Coronary artery (tissue), 2 donors: ENCODE measurements around the gene SORCS1.

Experiments used
- DNase-seq: peaks from one replicate; pipeline ENCODE4 v3.0.0-alpha.2; 2017; ENCODE audit warnings: low spot score
- H3K27ac ChIP-seq, 2 donors: fragments of 200-600 bp; sonication (generic); one replicate each; pipeline ENCODE4 v1.5.1; 2016 to 2019
- H3K4me3 ChIP-seq: fragments of 200-600 bp; sonication (generic); 2 replicates; pipeline ENCODE4 v1.5.1; 2016; ENCODE audit warnings: mild to moderate bottlenecking, moderate library complexity
- TF ChIP-seq, protein P1 (sequence below): fragments of 200-600 bp; sonication (generic); IDR thresholded peaks from one replicate; pipeline ENCODE4 v1.5.1; 2019; ENCODE audit warnings: antibody characterized with exemption

The SORCS1 gene

DNA sequence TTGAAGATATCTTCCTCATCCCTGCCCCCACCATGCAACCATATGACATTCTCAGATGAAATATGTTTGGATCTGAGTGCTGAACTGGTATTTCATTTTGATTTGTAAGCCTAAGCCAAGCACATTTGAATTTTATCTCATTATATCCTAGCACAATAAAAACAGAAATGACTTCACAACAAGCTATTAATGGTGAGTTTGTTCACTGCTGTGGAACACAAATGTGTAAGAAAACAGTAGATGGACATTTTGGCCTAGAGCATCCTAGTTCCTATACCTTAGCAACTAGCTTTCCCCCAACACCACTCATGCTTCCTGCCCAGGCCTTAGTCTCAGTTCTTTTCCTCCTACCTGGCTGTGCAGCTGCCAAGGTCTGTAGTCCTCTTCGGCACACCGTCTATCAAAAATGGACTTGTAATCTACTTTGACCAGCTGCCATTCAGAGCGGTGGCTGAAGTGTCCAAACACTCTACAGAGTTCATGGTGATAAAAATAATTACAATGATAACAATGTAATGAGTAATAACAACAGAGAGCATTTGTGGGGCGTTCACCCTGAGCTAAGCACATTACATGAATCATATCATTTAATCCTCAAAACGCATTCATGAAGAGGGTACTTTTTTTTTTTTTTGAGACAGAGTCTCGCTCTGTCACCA lies 491.9 kb downstream of the SORCS1 start:
- no peak for DNase-seq
- TF ChIP-seq, protein P1, sequence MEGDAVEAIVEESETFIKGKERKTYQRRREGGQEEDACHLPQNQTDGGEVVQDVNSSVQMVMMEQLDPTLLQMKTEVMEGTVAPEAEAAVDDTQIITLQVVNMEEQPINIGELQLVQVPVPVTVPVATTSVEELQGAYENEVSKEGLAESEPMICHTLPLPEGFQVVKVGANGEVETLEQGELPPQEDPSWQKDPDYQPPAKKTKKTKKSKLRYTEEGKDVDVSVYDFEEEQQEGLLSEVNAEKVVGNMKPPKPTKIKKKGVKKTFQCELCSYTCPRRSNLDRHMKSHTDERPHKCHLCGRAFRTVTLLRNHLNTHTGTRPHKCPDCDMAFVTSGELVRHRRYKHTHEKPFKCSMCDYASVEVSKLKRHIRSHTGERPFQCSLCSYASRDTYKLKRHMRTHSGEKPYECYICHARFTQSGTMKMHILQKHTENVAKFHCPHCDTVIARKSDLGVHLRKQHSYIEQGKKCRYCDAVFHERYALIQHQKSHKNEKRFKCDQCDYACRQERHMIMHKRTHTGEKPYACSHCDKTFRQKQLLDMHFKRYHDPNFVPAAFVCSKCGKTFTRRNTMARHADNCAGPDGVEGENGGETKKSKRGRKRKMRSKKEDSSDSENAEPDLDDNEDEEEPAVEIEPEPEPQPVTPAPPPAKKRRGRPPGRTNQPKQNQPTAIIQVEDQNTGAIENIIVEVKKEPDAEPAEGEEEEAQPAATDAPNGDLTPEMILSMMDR = no peak
- Histone ChIP-seq H3K4me3 (no peak overlapping the region), H3K27ac (no peak overlapping the region)

DNA sequence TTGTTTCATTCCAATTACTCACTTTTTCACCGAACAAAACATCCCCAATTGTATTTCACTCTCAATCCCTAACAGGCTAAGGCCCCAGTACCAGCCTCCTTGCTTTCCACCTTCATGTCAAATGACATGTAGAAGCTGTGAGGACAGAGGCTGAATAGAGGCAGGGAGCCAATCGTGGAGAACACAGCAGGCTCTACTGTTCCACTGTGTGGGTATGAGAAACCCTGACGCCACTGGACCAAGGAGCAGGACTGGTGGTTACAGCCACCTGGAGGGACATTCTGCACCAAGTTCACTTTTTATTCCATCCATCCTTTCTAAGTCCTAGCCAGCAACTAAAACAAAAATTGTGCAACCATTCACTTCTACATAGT lies 502.8 kb downstream of the SORCS1 start:
- TF ChIP-seq, protein P1 = no peak
- DNase-seq = no peak
- Histone ChIP-seq H3K27ac (no peak overlapping the region), H3K4me3 (no peak overlapping the region)

DNA sequence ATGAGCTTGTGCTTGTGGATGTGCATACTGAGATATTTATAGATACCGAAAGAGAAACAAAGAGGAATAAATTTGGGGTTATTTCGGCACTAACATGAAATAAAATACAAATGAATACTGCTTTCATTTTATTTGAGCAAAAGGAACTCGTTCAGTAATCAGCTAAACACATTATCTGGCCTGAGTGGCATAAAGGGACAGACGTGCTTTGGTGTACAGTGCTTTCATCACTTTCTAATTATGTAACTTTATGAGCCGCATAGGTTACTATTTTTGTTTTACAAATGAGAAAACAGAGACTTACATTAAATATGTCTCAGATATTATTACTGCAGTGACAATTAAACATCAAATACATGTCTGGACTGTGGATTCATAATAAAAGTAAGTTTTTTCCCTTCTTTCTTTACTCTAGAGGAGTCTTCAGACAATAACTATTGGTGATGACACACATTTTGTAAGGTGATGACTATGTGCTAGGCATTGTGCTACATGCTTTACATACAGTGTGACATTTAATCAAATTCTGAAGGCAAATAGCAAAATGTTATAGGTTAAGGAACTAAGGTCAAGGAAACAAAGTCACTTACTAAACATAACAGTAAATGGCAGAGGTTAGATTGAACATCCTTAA lies 503.3 kb downstream of the SORCS1 start:
- no peak overlapping the region for H3K4me3 ChIP-seq
- H3K27ac ChIP-seq = no peak overlapping the region
- DNase-seq = no peak
- TF ChIP-seq, protein P1 = no peak

DNA sequence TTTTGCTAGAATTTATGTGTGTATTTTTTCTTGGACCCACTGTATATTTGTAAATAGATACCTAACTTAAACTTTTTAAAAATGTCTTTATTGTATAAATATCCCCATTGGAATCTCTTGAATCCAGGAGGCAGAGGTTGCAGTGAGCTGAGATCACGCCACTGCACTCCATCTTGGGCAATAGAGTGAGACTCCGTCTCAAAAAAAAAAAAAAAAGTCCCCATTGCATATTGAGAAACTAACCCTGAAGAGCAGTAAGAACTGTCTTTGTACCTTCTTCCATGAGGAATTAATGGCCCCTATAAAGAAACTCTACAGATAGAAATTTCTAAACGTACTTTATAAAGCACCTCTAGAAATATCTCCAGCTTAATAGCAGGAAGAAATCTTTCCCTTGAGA lies 504.0 kb downstream of the SORCS1 start:
- no peak for DNase-seq
- Histone ChIP-seq H3K27ac (no peak overlapping the region), H3K4me3 (no peak overlapping the region)
- TF ChIP-seq, protein P1 = no peak

DNA sequence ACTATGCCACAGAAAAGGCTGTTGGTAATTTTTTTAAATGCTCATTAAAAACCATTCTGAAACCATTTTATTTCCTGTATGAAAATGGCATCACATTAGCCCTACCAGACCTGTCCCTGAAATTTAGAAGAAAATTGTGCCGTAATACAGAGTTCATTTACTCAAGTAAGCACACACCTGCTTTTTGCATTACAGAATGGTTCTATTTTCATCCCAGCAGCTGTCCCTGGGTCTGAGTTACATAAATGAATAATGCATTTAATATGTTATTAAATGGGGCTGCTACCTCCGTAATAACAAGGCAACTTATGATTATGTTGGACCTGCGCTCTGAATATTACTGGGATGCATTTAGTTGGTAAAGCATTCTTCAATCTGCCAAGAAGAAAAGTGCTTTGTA lies 508.9 kb downstream of the SORCS1 start:
- Histone ChIP-seq H3K4me3 (no peak overlapping the region), H3K27ac (no peak overlapping the region)
- TF ChIP-seq, protein P1 = no peak
- DNase-seq = no peak

DNA sequence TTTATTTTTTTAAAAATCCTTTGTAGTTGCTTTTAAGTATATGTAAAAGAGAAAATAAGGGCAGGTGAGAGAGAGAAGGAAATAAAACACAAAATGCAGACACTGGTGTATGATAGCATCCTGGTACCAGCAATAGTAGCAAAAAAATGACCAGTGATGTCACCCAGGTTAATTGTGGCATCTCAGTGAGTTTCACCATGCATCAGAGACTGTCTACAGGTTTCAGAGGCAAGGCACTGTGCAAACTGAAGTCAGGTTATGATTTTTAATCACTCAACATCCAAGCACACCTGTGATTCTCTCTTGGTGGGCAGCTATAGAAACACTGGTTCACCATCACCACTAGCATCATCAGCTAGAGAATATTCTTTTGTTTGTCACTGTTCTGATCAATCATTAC lies 509.3 kb downstream of the SORCS1 start:
- TF ChIP-seq, protein P1 = no peak
- no peak for DNase-seq
- H3K27ac ChIP-seq = no peak overlapping the region
- no peak overlapping the region for H3K4me3 ChIP-seq

DNA sequence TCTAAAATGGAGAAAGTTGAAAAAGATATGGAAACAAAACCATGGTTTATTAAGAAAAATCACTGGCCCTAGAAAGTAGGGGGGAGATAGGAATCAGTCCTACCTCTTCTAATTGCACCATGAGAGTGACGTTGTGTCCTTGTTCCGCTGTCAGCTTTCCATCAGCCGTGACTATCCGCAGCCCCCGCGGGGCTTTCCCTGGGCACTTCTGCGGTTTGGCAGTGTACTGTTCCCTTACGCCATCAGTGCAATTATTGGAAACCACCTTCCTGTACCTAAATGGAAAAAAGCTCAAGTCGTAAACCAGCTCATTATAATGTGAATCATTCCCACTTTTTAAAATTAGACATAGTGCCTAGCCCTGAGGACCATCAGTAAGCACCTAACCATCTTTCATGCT lies 512.2 kb downstream of the SORCS1 start:
- no peak for DNase-seq
- Histone ChIP-seq H3K4me3 (no peak overlapping the region), H3K27ac (no peak overlapping the region)
- TF ChIP-seq, protein P1 = no peak
